GM12878 (cell line): ENCODE data around the gene LCAT. TPM values are rescaled to one million over a fixed set of nuclear protein-coding genes. Genes with fewer than 3 reads are reported as not detected.

ENCODE experiments used
- CHD2 ChIP-seq: IDR thresholded peaks from 2 replicates; pipeline ENCODE4 v1.6.1; 2011; ENCODE audit warnings: low read depth, low read length, improper control_type of control experiment, borderline replicate concordance
- CTCF ChIP-seq, 3 experiments: IDR thresholded peaks in 2 of 3; conservative IDR thresholded peaks in 1 of 3; 2 replicates each; pipeline ENCODE4 v1.5.1; 2011; ENCODE audit warnings: low read depth in 3 of 3, low read length in 3 of 3, mild to moderate bottlenecking in 3 of 3, control low read depth in 2 of 3, moderate library complexity in 2 of 3, inconsistent platforms in 1 of 3, mixed read lengths in 1 of 3; ENCODE audit not compliant: control insufficient read depth in 2 of 3, insufficient read depth in 1 of 3; ENCODE audit errors: extremely low read depth in 1 of 3
- EGR1 ChIP-seq, 2 experiments: IDR thresholded peaks; 1 replicate in 1 of 2; 2 replicates in 1 of 2; pipeline ENCODE4 v1.6.1; 2011 to 2012; ENCODE audit warnings: low read depth in 2 of 2, low read length in 2 of 2, borderline replicate concordance in 1 of 2, mild to moderate bottlenecking in 1 of 2, moderate library complexity in 1 of 2
- ELK1 ChIP-seq: IDR thresholded peaks from 2 replicates; pipeline ENCODE4 v1.6.1; 2012; ENCODE audit warnings: low read depth, low read length, improper control_type of control experiment
- ETV6 ChIP-seq, 2 experiments: fragments of 450-650 bp in 1 of 2; IDR thresholded peaks in 1 of 2; conservative IDR thresholded peaks in 1 of 2; 2 replicates each; pipeline ENCODE4 v1.6.1; 2014; ENCODE audit warnings: antibody characterized with exemption in 1 of 2, borderline replicate concordance in 1 of 2, low read depth in 1 of 2, mild to moderate bottlenecking in 1 of 2, moderate library complexity in 1 of 2
- FOXK2 ChIP-seq: fragments of 450-650 bp; IDR thresholded peaks from 2 replicates; pipeline ENCODE4 v1.6.1; 2017; ENCODE audit warnings: mild to moderate bottlenecking, moderate library complexity
- HSF1 ChIP-seq: fragments of 150-350 bp; IDR thresholded peaks from 2 replicates; pipeline ENCODE4 v1.6.1; 2014; ENCODE audit warnings: mild to moderate bottlenecking, low read depth, low read length
- KAT2A ChIP-seq: conservative IDR thresholded peaks from 2 replicates; pipeline ENCODE4 v1.6.1; 2011; ENCODE audit warnings: low read depth, low read length; ENCODE audit not compliant: control insufficient read depth
- LARP7 ChIP-seq: fragments of 450-650 bp; IDR thresholded peaks from 2 replicates; pipeline ENCODE4 v1.6.1; 2017; ENCODE audit warnings: mild to moderate bottlenecking
- NKRF ChIP-seq: fragments of 450-650 bp; conservative IDR thresholded peaks from 2 replicates; pipeline ENCODE4 v1.6.1; 2017; ENCODE audit warnings: mild to moderate bottlenecking, moderate library complexity
- NR2F1 ChIP-seq: fragments of 450-650 bp; conservative IDR thresholded peaks from 2 replicates; pipeline ENCODE4 v1.6.1; 2017; ENCODE audit warnings: mild to moderate bottlenecking
- PAX8 ChIP-seq: fragments of 450-650 bp; IDR thresholded peaks from 2 replicates; pipeline ENCODE4 v1.6.1; 2017; ENCODE audit warnings: mild to moderate bottlenecking, moderate library complexity
- POLR2A ChIP-seq: IDR thresholded peaks from 2 replicates; pipeline ENCODE4 v1.6.1; 2011; ENCODE audit warnings: low read depth, mild to moderate bottlenecking, low read length
- POU2F2 ChIP-seq: IDR thresholded peaks from 3 replicates; pipeline ENCODE4 v1.6.1; 2011; ENCODE audit warnings: low read depth, mild to moderate bottlenecking, low read length, borderline replicate concordance
- PRDM15 ChIP-seq: fragments of 450-650 bp; formaldehyde crosslinking; IDR thresholded peaks from 2 replicates; pipeline ENCODE4 v1.4.0; 2020; ENCODE audit warnings: mild to moderate bottlenecking, moderate library complexity
- TAF1 ChIP-seq: IDR thresholded peaks from 2 replicates; pipeline ENCODE4 v1.6.1; 2011; ENCODE audit warnings: mild to moderate bottlenecking, low read depth, low read length, borderline replicate concordance
- TCF7 ChIP-seq: IDR thresholded peaks from 2 replicates; pipeline ENCODE4 v1.6.1; 2014; ENCODE audit warnings: antibody characterized with exemption, borderline replicate concordance
- ZBED1 ChIP-seq: IDR thresholded peaks from 2 replicates; pipeline ENCODE4 v1.6.1; 2016; ENCODE audit warnings: borderline replicate concordance
- polyA plus RNA-seq, 11 experiments: library from polyadenylated mRNA; depleted of rRNA in 4 of 11; unstranded in 6 of 11; stranded (reverse) in 5 of 11; fragments of >200 nt; fragmentation: Nextera tagmentation in 4 of 11; fragmentation: Illumina TruSeq in 1 of 11; extraction: Ambion mirVana in 4 of 11; extraction: Trizol in 1 of 11; gene quantifications; 1 replicate in 1 of 11; 2 replicates in 10 of 11; pipeline versions ENCODE4 v1.2.1 to v1.2.3, GENCODE V29; 2011 to 2016; ENCODE audit warnings: inconsistent platforms in 2 of 11, missing spikeins in 2 of 11, low read depth in 1 of 11
- total RNA-seq, 4 experiments: library from RNA; depleted of rRNA in 3 of 4; stranded (reverse); fragments of >200 nt in 3 of 4; fragmentation: Illumina TruSeq in 1 of 4; extraction: Trizol in 1 of 4; gene quantifications; 2 replicates each; pipeline versions ENCODE4 v1.2.1 to v1.2.3, GENCODE V29; 2013 to 2021

The LCAT gene
- total and polyA plus RNA-seq, 10 of the 15 experiments (the other 5 are each of a cell fraction or from before 2014, with no cell fraction given) = 0.61 to 11.7 (median 3.3) TPM

GRCh38 chr16:67968400-67969253 is 24.7 kb upstream of the LCAT start, which contains the start of gene SLC12A4 (continued):
- TF ChIP-seq NKRF (peak; percentile 74; the same call in 1 of the 2 replicates), POU2F2 (no peak), PAX8 (no peak), HSF1 (no peak), POLR2A (peak; percentile 76), TCF7 (no peak), ZBED1 (no peak), CTCF (IDR thresholded peaks at IDR 0.05 in 2 of 3, conservative IDR thresholded peaks at IDR 0.05 in 1 of 3; ENCODE audit: control insufficient read depth in 2 of 3, extremely low read depth in 1 of 3, insufficient read depth in 1 of 3, low read depth in 3 of 3, low read length in 3 of 3) (no peak), FOXK2 (no peak), NR2F1 (peak; percentile 42; the same call in 1 of the 2 replicates), LARP7 (peak; percentile 10), ELK1 (no peak), CHD2 (no peak), TAF1 (peak; percentile 66; the same call in 1 of the 2 replicates), KAT2A (no peak), PRDM15 (CRISPR knock-in tag) (no peak), EGR1 (IDR thresholded peaks at IDR 0.05; ENCODE audit: borderline replicate concordance in 1 of 2, low read depth in 2 of 2, low read length in 2 of 2) (peak in 1 of 2 experiments; percentile 90; a peak in 2 of 3 replicates), ETV6 (conservative IDR thresholded peaks at IDR 0.05 in 1 of 2, IDR thresholded peaks at IDR 0.05 in 1 of 2; ENCODE audit: borderline replicate concordance in 1 of 2, low read depth in 1 of 2) (no peak)
